NCI-H1092 (cell line): ENCODE results near the gene MVD.
A peak's percentile ranks its signal among the peaks of the same experiment; 100 is the strongest.

Experiments used
- DNase-seq: peaks from one replicate; lab custom pipeline; 2025; lab: John Stamatoyannopoulos, UW

The MVD gene

DNA sequence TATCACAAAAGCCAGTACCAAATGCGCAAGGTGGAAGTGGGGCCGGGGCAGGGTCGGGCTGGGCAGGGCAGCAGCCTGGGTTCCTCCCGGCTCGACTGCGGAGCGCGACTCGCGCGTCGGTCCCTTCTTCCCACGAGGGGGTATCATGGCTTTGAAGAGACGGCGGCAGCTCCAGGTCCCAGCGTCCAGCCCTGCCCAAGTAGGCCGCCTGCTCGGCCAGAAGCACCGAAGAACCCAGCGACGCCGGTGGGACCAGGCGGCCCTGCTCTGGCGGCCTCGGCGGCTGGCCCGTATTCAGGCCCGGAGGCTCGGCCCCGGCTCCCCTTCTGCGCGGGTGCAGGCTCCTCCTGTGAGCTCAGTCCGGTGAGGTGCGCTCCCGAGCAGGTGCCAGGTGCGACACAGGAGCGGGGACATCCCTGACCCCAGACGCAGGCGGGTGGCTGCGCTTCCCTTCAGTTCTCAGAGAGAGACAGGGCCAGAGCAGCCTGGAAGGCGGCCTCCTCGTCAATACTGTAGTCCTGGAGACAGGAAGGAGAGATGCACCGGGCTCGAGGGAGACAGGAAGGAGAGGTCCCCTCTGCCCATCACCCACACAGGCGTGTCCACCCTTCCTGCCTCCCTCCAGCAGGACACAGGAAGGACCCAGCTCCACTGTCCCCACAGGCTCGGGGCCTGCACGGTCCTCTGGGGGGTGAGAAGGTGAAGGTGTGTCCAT, 34.4 kb upstream of the MVD start:
- no peak for DNase-seq

DNA sequence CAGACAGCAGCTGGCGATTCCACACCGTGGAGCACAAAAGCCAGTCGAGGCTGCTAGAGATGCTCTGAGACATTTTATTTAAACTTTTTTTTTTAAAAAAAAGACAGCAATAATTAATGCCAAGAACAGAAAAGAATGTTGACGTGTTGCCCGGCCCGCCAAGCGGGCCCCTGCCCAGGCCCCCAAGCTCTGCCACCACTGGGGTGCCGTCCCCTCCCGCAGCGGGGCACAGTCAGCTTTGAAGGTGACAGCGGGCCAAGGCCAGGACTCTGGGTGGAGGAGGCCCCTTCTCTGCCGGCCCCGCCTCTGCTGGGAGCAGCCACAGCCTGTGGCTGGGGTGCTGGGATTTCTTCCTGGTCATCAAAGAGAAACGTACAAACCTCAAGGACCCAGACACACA, 33.5 kb upstream of the MVD start:
- no peak for DNase-seq

DNA sequence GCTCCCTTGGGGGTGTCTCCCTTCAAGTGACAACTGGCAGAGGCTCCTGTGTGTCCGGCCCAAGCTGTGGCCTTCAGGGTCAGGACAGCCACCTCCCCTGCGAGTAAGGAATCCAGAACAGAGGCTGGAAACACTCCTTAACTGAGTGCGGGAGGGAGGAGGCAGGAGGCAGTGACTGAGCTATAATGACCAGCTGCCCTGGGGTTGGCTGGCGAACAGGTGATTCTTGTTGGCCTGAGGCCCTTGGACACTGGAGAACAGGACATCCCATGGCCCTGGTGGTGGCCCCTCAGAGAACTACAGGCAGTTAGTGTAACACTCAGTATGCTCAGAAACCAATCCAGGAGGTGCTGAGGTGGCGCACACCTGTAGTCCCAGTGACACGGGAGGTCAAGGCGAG, 32.9 kb upstream of the MVD start:
- DNase-seq = no peak

DNA sequence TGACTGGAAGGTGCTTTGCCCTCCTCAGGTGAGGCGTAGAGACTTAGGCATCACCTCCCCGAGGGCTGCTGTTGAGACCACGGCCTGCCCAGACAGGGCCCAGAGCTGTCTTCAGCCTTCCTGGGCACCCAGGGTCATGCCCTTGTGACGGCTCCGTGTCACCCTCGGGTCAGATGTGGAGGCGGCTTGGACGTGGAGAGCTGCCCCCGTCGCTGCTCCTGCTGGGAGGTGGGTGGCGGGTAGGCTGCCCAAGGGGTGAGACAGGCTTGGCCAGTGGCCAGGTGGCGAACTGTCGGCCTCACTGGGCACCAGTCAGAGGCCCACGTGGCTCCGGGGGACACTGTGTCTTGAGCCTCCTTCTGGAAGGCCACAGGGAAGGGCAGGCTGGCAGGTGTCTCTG, 32.3 kb upstream of the MVD start:
- DNase-seq = no peak

DNA sequence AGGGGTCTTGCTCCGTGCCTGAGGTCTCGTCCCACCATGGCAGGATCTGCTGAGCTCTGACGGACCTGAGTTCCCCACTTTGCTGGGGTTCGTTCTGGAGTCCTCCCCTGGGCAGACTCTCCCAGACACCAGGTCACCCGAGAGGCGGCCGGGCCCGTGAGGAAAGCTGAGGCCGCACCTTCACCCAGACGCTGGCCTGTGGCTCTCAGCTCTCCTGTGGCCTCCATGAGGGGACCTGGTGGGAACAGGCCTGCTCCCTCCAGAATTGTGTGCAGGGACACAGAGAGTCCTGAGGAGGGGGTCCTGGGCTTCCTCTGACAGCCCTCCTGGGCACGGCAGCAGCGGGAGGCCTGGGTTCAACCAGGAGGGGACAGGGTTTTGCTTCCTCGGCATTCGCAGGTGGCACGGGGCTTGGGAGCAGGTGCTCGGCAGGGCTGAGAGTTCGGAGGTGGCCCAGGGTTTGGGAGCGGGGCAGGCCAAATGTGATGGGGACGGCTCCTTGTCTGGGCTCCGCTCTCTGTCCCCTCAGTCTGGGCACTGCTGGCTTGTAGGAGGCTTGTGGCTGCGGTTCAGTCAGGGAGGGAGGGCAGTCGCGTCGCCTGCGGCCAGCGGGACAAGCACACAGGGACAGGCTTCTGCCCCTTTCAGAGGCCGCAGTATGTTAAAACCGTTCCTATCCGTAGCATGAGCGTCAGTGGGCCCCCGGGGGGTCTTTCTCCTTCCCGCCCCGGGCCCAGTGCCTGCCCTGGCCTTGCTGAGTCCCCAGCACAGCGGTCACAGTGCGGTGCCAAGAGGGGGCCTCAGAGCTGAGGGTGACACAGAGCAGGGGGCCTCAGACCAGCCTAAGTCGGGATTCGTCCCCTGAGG, 31.6 kb upstream of the MVD start:
- DNase-seq = no peak

DNA sequence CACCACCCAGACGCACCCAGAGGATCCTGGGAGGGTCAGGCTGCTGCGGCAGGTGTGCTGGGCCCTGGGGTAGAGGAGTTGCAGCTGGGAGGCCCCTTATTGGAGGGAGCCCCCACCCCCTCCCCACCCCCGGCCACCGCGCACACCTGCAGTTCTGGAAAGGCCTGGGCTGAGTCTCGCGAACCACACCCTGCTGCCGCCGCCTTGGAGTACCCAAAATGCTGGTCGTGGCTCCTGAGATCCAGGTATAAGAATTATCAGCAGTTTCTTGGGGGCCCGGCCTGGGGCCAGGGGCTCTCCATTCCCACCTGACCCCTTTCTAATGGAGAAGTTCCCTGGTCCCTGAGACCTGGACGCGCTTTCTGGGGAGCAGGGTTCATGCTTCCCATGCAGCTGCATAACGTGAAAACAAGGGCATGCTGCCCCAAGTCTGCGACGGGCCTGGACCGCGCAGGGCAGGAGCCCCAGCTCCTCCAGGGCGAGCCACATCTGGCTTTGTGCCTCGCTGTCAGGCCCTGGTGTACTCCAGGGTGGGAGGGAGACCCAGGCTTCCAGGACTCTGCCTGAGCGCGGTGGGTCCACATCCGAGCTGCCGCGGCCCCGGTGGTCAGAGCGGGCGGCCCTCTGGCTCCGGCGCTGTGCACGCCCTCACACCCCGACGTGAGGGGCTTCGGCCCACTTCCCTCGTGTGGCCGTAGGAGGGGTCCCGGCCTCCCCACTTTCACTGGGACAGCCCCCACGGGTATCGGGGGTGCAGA, 30.7 kb upstream of the MVD start:
- no peak for DNase-seq

DNA sequence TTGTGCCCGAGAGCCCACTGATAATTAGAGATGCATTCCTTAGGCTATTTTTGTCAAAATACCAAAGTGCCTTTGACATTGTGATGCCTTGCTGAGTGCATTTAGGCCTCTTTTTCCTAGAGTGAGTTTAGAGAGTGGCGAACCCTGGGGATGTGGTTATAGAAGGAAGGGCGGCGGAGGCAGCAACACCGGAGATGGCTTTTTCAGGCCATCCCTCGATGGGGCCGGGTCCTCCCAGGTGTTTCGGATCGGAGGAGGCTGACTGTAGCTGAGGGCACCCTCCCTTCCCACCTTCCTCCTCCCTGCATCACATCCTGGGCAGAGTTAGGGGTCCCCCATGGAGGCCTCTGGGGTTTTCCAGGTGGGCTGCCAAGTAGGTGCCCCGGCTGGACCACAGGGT, 30.0 kb upstream of the MVD start:
- no peak for DNase-seq

DNA sequence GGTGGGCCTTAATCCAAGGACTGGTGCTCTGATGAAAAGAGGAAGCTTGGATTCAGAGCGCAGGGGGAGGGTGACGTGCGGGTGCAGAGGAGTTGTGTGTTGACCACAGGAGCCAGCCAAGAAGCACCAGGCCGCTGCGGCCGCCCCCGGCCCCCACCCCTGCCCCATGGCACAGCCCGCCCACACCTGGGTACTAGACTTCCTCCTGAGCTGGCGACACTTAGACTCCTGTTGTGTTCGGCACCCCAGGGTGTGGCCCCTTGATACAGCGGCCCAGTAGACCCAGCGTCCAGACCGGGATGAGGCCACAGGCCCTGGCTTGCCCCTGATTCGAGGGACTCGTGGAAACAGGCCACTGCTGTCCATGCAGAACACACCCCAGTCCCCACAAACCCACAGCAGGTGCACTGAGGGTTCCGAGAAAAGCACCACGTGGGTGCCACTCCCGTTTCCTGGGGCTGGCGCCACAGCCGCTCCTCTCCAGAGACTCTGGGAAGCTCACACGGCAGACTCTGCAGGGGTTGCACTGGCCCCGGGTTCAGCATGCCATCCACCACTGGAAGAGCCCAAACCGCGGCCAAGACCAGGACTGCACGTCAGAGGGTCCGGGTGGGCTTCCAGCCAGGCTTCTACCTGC, 29.2 kb upstream of the MVD start:
- DNase-seq = no peak

DNA sequence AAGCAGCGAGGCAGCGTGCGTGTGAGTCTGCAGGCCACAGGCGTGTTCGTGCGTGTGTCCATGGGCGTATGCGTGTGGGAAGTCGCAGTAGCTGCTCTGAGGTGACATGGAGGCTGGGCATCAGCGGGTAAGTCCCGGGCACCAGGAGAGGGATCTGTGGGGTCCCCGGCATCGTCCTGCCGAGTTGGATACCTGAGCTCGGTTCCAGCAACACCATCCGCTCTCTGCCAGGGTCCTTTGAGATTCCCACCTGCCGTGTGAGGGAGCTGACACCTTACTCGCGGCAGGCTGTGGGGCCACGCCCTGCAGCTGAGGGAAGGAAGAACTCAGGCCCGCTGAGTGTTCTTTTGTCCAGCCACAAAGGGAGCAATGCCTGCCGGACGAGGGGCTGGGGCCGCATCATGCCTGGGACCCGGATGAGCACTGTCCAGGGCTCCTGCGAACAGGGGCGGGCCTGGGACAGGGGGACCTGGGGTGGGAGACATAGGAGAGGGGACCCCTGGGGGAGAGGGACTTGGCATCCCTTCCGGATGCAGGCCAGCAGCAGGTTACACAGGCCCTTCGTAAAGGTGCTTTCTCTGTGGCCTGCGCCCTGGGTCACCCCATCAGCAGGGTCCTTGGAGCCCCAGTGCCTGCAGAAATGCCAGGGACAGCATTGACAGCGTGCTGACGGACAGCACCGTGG, 28.4 kb upstream of the MVD start:
- DNase-seq = no peak

DNA sequence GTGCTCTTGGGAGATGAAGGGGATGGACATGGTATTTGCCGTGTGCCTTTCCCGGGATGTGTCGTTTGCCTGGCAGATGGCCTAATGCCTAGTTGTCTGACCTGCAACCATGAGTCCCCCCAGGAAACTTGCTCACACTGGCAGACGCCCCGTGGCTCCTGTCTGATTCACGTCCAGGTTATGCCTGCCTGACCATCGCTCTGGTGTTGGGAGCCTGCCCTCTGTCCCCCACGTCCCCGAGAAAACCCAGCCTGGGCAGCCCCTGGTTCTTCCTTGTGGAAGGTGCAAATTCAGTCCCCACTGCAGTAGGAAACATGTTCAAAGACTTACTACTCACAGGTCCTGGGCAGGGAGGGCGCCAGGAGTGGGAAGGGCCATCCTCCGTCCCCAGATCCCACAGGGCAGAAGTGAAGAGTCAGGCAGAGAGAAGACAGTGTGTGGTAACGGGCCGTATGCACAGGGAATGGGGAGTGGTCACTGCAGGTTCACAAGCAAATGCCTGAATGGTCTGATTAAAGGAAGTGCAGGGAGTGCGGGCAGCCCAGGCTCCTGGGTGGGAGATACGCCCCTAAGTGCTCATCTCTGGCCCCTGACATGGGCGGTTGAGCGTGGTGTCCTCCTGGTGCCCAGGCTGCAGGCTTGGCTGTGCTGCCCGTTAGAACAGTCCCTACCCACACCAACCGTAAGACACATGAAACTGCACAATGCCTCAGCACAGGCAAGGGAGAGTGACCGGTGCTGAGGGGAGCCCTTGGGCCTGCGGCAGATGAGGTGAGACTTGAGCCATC, 27.6 kb upstream of the MVD start:
- no peak for DNase-seq

DNA sequence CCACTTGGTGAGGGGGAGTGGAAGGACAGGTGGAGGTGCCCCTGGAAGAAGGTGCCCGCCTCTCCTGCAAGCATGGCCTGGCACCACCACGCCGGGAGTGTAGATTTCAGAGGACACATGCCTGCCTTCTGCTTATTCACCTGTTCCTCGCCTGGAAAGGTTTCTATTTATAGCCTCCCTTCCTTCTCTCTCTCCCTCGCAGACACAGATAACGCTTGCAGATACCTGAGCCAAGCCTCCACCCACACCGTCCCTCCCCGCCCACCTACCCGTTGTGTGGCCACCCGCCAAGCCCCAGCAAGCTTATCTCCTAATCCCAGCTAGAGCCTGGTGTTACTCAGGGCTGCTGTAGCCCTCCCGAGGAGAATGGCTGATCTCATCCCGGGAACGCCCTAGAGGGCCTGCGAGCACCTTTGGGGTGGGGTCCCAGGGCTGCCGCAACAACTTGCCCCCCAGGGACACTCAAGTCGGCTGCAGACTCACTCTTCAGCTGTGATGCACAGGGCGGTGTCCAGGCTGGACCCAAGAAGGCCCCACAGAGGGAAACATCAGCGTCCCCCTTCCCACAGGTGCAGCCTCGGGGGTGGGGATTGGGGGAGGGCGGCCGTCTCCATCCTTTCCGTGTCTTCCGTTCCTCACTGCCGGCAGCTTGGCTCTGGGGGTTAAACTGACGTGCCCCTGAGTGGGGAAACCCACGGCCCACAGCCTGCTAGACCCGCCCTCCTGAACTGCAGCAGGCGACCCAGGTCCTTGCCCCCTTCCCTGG, 25.3 kb upstream of the MVD start:
- no peak for DNase-seq

DNA sequence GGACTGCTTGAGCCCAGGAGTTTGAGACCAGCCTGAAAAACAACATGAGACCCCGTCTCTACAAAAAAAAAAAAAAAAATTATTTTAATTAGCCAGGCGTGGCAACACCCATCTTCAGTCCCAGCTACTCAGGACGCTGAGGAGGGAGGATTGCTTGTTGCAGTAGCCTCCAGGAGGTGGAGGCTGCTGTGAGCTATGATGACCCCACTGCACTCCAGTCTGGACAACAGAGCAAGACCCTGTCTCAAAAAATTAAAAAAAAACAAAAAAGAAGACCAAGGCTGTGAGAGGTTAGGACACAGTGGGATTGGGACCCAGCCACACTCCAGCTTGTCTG, 24.8 kb upstream of the MVD start:
- no peak for DNase-seq

DNA sequence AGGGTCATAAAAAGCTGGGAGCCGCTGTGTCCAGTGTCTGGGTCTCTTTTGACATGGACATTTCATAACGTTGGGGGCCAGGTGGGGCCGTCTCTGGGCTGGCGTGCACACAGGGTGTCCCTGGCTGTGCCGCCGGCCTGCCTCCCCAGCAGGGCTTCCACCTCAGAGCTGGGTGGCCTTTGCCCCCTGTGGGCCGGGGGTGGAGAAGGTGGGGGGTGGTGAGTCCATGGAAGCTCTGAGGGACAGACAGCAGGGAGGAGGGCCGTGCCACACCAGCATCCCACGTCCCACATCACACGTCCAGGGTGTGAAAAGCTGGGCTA, 24.3 kb upstream of the MVD start:
- DNase-seq = no peak

DNA sequence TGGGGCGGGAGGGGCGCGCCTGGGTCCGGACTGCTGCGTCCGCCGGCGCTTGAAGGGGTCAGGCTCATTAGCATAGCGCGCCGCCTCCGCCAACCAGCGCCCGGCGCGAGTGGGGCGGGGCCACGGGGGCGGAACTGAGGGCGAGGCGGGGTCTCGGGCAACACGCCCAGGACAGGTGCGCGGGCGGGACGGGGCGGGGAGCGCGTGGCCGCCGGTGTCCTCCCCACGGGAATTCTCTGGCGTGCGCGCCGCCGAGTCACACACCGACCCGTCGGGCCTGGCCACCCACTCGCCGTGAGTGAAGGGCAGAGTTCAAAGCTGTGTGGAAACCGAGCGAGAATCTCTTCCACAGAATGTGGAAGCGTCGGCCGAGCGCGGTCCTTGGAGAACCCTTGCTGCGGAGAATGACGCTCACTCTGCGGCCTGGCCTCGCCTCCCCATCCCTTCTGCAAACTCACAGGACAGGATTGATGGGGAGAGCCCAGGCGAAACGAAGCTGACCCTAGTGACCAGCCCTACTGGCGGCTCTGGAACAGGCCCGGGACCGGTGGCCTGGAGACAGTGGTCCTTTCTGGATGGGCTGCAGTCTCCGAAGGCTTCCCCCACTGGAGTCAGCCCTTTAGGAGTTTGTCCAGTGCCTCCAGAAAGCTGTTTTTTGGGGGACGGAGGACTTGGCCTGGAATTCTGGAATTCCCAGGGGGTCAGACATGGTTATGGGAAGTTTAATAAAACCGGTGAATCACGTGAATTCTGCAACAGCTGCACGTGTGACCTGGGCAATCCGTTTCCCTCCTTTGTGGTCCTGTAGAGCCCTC, 23.8 kb upstream of the MVD start, which contains the start of gene SNAI3:
Gene SNAI3 (minus strand): TSS at position 69 of the 815 bp plus-strand sequence. CDS start 101 bp downstream, outside the sequence.
- peak; percentile 53 for DNase-seq

DNA sequence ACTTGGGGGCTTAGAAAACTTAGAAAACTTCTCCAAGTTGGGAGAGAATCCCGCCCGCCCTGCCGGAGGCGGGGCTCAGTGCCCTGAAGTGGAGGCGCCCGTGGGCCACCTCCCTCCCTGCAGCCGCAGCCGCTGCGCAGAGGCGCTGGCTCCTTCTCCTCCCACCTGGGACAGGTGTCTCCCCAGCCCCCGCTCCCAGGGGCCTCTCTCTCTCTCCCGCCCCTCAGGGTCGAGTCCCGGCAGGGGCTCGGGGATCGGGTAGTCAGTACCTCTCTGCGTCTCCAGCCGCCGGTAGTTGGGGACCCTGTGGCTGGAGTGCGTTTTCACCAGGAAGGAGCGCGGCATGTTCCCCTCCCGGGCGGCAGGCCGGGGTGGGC, 23.2 kb upstream of the MVD start:
- DNase-seq = no peak

DNA sequence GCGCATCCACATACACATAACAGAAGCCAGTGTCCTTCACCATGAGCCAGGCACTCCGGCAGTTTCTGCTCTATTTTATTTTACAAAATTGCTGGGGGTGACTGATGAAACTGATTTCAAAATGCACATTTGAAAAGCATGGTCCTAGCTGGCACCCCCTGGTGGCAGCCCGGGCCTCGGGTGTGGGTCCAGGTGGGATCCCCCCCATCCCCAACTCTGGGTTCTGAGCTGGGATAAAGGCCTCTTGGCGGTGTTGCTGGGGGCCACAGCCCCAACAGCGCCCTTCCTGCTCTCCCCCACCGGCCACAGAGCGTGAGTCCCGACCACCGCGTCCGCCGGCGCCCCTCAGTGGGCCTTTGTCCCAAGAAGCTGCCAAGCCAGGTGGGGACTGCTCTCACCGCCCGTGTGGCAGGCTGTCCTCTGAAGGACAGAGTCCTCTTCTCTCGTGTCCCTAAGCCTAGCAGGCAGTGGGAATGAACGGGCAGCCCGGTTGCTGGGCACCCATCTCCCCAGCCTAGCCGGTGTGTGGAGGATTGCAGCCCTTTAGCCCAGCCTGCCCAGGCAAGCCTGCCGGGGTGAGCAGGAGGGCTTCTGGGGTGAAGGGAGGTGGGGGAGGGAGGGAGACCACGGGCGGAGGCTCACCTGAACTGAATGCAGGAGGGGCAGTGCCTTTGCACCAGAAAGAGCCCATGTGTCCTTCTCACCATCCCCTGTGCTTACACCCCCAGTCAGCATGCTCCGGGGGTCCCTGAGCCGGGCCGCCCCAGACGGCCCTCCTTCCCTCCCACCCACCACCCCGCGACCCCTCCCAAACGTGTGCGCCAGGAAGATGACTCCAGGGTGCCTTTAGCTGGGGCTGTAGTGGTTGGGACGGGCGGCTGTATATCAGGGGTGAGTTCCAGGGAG, 22.5 kb upstream of the MVD start:
- DNase-seq = no peak

DNA sequence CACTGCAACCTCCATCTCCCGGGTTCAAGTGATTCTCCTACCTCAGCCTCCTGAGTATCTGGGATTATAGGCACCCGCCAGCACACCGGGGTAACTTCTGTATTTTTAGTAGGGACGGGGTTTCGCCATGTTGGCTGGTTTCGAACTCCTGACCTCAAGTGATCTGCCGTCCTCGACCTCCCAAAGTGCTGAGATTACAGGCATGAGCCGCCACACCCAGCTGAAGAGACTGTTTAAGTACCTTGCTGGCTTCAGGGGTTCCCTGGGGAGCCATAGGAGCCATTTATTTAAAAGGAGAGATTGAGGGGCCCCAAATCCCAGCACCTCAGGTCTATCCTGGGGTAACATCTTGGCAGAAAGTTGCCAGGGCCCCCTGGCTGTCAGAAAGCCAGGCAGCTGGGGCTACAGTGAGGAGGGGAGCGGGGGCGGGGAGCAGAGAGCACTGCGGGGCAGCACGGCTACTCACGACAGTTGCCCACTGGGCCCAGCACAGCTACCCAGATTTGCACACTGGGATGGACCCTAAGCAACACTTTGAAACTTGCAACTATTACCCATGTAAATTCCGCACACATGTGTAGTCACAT, 21.8 kb upstream of the MVD start:
- no peak for DNase-seq
